GM12878 (cell line): Measurements from ENCODE around the gene A3GALT2.

Experiments used
- EP300 ChIP-seq, 2 experiments: fragments of 150-350 bp in 1 of 2; IDR thresholded peaks; 2 replicates each; pipeline ENCODE4 v1.6.1; 2011 to 2012; ENCODE audit warnings: low read depth in 2 of 2, low read length in 2 of 2, borderline replicate concordance in 1 of 2, improper control_type of control experiment in 1 of 2, inconsistent platforms in 1 of 2; ENCODE audit not compliant: control insufficient read depth in 1 of 2
- SMC3 ChIP-seq: IDR thresholded peaks from 2 replicates; pipeline ENCODE4 v1.6.1; 2011; ENCODE audit warnings: low read length, improper control_type of control experiment, borderline replicate concordance
- TAF1 ChIP-seq: IDR thresholded peaks from 2 replicates; pipeline ENCODE4 v1.6.1; 2011; ENCODE audit warnings: mild to moderate bottlenecking, low read depth, low read length, borderline replicate concordance

DNA sequence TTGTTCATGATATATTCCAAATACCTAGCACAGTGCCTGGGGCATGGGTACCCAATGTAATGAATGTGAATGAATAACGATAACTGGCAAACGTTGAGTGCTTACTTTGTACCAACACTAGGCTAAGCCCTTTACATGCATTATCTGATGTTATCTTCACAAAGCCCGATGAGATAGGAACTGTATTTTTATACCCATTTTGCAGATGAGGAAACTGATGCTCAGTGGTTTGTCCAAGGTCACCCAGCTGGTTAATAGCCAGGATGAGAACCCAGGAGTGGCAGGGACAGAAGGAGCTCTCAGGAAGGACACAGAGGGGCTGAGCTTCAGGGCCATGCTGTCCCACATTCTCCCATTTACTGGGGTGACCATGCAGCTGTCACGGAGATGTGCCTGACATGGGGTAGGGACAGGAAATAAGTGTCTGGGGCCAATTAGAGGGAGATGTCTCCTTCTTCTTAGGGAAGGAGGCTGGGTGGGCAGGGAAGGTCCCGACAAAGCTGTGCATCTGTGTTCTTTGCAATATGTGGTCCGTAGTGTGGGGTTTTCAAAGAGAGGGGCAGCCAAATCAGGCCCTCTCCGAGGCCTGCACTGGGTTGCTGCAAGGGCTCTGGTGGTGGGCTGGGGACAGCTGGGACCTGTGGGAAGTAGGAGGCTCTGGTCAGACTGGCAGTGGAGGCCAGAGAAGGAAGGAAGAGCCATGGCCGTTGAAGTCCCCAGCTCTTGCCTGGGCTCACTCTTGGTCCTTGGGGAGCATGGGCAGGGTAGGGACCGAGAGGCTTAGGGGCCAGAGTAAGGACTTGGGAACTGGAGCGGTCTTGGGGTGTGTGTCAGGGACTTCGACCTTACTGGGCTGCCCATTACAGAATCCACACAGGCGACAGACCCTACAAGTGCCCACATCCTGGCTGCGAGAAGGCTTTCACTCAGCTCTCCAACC, 26.6 kb downstream of the A3GALT2 start:
- no peak for TF ChIP-seq SMC3
- no peak for TF ChIP-seq TAF1
- no peak for TF ChIP-seq EP300 (IDR thresholded peaks at IDR 0.05; ENCODE audit: borderline replicate concordance in 1 of 2, control insufficient read depth in 1 of 2, low read depth in 2 of 2, low read length in 2 of 2)
